Esophagus muscularis mucosa (tissue), 3 donors: ENCODE measurements around the gene XRCC1.

Experiments
- CTCF ChIP-seq, 3 experiments: fragments of 200-600 bp in 2 of 3; fragments of 450-650 bp in 1 of 3; sonication (generic) in 2 of 3; IDR thresholded peaks; one replicate each; pipeline ENCODE4 v1.5.1; 2017 to 2019; ENCODE audit warnings: antibody characterized with exemption in 3 of 3, mild to moderate bottlenecking in 2 of 3, moderate library complexity in 1 of 3
- POLR2A ChIP-seq: fragments of 450-650 bp; IDR thresholded peaks from one replicate; pipeline ENCODE4 v1.6.1; 2017; ENCODE audit warnings: antibody characterized with exemption, moderate library complexity, mild to moderate bottlenecking, low read depth
- POLR2AphosphoS5 ChIP-seq, 2 donors: sonication (generic); formaldehyde crosslinking; IDR thresholded peaks; one replicate each; pipeline ENCODE4 v1.6.1; 2017; ENCODE audit warnings: antibody characterized with exemption in 2 of 2

DNA sequence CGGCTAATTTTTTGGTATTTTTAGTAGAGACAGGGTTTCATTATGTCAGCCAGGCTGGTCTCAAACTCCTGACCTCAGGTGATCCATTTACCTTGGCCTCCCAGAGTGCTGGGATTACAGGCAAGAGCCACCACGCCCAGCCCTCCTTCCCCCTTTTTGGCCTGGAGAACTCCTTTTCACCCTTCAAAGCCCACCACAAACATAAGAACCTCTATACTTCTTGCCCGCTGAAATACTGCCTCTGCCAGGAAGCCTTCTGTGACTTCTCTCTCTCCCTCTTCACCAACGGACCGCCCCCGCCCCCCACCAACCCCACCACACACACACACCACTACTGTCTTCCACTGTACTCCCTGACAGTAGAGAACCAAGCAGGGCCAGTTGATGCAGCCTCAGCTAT is 41.6 kb upstream of the XRCC1 start:
- TF ChIP-seq CTCF (IDR thresholded peaks at IDR 0.05) (no peak), POLR2A (no peak), POLR2AphosphoS5 (IDR thresholded peaks at IDR 0.05) (no peak)
